Activated CD8-positive, alpha-beta T cell treated with anti-CD3 and anti-CD28 coated beads, Interleukin-2, amount 10 ng/mL, durations not matched to agents 7 days and 5 days (primary cell): ENCODE measurements around the gene MYO10. TPM values are rescaled to one million over a fixed set of nuclear protein-coding genes. Genes with fewer than 3 reads are reported as not detected.
"Not testable (repeated sequence)": the region's sequence is repeated elsewhere in the genome, so short reads cannot be mapped to it uniquely, and the experiment has no call there.

Experiments
- ATAC-seq: fragments of 150-1000 bp; cut with Tn5 transposase; one replicate; pipeline ENCODE4 v1.10.0; 2021; ENCODE audit warnings: moderate library complexity
- CTCF ChIA-PET: fragments of 350-600 bp; sonication (Branson Sonifier 250); formaldehyde crosslinking; loops from one replicate; lab custom pipeline; 2021; ENCODE audit warnings: antibody characterized with exemption; lab: Charles Lee
- POLR2A ChIA-PET: fragments of 350-600 bp; sonication (Branson Sonifier 250); formaldehyde crosslinking; loops from one replicate; lab custom pipeline; 2021; ENCODE audit warnings: antibody characterized with exemption; lab: Charles Lee
- DNase-seq: peaks from one replicate; pipeline ENCODE4 v3.0.0-alpha.2; 2020
- H3K27ac Mint-ChIP-seq: one replicate; pipeline ENCODE4 v1.8.0; 2021; ENCODE audit warnings: mild to moderate bottlenecking, mixed read lengths
- H3K27me3 Mint-ChIP-seq: one replicate; pipeline ENCODE4 v1.8.0; 2021; ENCODE audit warnings: low read depth, mixed read lengths
- H3K36me3 Mint-ChIP-seq: one replicate; pipeline ENCODE4 v1.8.0; 2021; ENCODE audit warnings: low read depth, mixed read lengths
- H3K4me1 Mint-ChIP-seq: one replicate; pipeline ENCODE4 v1.8.0; 2021; ENCODE audit warnings: low read depth, mixed read lengths
- H3K4me3 Mint-ChIP-seq: one replicate; pipeline ENCODE4 v1.8.0; 2021; ENCODE audit warnings: mild to moderate bottlenecking, mixed read lengths
- H3K9me3 Mint-ChIP-seq: one replicate; pipeline ENCODE4 v1.8.0; 2022; ENCODE audit warnings: mixed read lengths; ENCODE audit not compliant: insufficient read depth
- total RNA-seq, 2 experiments: library from RNA; stranded (reverse); gene quantifications; one replicate each; pipeline ENCODE4 v1.2.3, GENCODE V29; 2021

Gene MYO10
- total RNA-seq, 2 experiments from 2014 or later = not detected

- DNase-seq = no peak
- Mint-ChIP-seq H3K27me3 (no peaks in the 10 kb centered on the region), H3K4me3 (no peak overlapping the region), H3K27ac (no peak overlapping the region), H3K36me3 (no peaks in the 10 kb centered on the region), H3K9me3 (peaks cover 3% of the 10 kb centered on the region), H3K4me1 (no peaks in the 10 kb centered on the region)
- POLR2A ChIA-PET = no interaction called here
- CTCF ChIA-PET = no interaction called here
- no peak for ATAC-seq
These were observed 281.3 kb downstream of the MYO10 start for GRCh38 chr5:16654647-16655334.

- ATAC-seq, H3K9me3 Mint-ChIP-seq, H3K27me3 Mint-ChIP-seq, CTCF ChIA-PET, H3K4me3 Mint-ChIP-seq, H3K36me3 Mint-ChIP-seq, POLR2A ChIA-PET, H3K27ac Mint-ChIP-seq, DNase-seq, H3K4me1 Mint-ChIP-seq: not testable (repeated sequence)
These were observed 287.3 kb downstream of the MYO10 start for GRCh38 chr5:16648739-16649138.

GRCh38 chr5:16644301-16644889 is 291.7 kb downstream of the MYO10 start:
- ChIA-PET POLR2A (no interaction called here), CTCF (interaction anchor here (0.6 to 1.0 kb wide), 2 partner anchors 14 to 22 kb away, joined by 3 read pairs; no protein-coding TSS in a partner anchor)
- DNase-seq = peak; percentile 30
- Mint-ChIP-seq H3K36me3 (no peaks in the 10 kb centered on the region), H3K4me3 (no peak overlapping the region), H3K27me3 (no peaks in the 10 kb centered on the region), H3K4me1 (peaks cover 7% of the 10 kb centered on the region), H3K9me3 (peaks cover 4% of the 10 kb centered on the region), H3K27ac (peak overlapping the region; percentile 64)
- ATAC-seq = peak; percentile 51

GRCh38 chr5:16642867-16643266 is 293.2 kb downstream of the MYO10 start:
- H3K4me3 Mint-ChIP-seq = no peak overlapping the region
- ChIA-PET CTCF (no interaction called here), POLR2A (no interaction called here)
- DNase-seq = no peak
- H3K4me1 Mint-ChIP-seq = peaks cover 7% of the 10 kb centered on the region
- no peaks in the 10 kb centered on the region for H3K36me3 Mint-ChIP-seq
- no peak overlapping the region for H3K27ac Mint-ChIP-seq
- peaks cover 4% of the 10 kb centered on the region for H3K9me3 Mint-ChIP-seq
- no peak for ATAC-seq
- no peaks in the 10 kb centered on the region for H3K27me3 Mint-ChIP-seq

GRCh38 chr5:16639206-16639605 is 296.9 kb downstream of the MYO10 start:
- Mint-ChIP-seq H3K4me1 (peaks cover 2% of the 10 kb centered on the region), H3K27ac (no peak overlapping the region), H3K4me3 (no peak overlapping the region), H3K36me3 (peaks cover 4% of the 10 kb centered on the region), H3K9me3 (no peaks in the 10 kb centered on the region), H3K27me3 (no peaks in the 10 kb centered on the region)
- DNase-seq (no peak), ATAC-seq (no peak)
- ChIA-PET CTCF (no interaction called here), POLR2A (no interaction called here)

- ATAC-seq (no peak), DNase-seq (no peak)
- H3K27me3 Mint-ChIP-seq = no peaks in the 10 kb centered on the region
- ChIA-PET POLR2A (interaction anchor here (6.8 kb wide), 1 partner anchor 12 kb away, joined by 136 read pairs; the partner anchor contains the start of gene RETREG1), CTCF (interaction anchor here (1.7 to 3.6 kb wide), 3 partner anchors 10 to 38 kb away, joined by 4 to 42 read pairs (median 19); partner anchors contain the start of gene RETREG1)
- H3K9me3 Mint-ChIP-seq = no peaks in the 10 kb centered on the region
- H3K4me3 Mint-ChIP-seq = no peak overlapping the region
- peaks cover 55% of the 10 kb centered on the region for H3K4me1 Mint-ChIP-seq
- H3K27ac Mint-ChIP-seq = peak overlapping the region; percentile 93
- peaks cover 7% of the 10 kb centered on the region for H3K36me3 Mint-ChIP-seq
These were observed 307.7 kb downstream of the MYO10 start for GRCh38 chr5:16628376-16628775.

- Mint-ChIP-seq H3K4me1 (peaks cover 55% of the 10 kb centered on the region), H3K27me3 (no peaks in the 10 kb centered on the region), H3K27ac (peak overlapping the region; percentile 96), H3K36me3 (peaks cover 4% of the 10 kb centered on the region), H3K9me3 (no peaks in the 10 kb centered on the region), H3K4me3 (peak overlapping the region; percentile 58)
- ChIA-PET POLR2A (interaction anchor here (0.9 to 6.8 kb wide), 2 partner anchors 10 to 35 kb away, joined by 4 to 136 read pairs; partner anchors contain the start of gene RETREG1), CTCF (interaction anchor here (1.2 to 3.2 kb wide), 8 partner anchors 10 to 171 kb away, joined by 3 to 42 read pairs (median 4); partner anchors contain the start of gene RETREG1)
- DNase-seq (peak; percentile 72), ATAC-seq (peak; percentile 84)
These were observed 309.3 kb downstream of the MYO10 start for GRCh38 chr5:16626696-16627264.

- DNase-seq (no peak), ATAC-seq (no peak)
- ChIA-PET CTCF (interaction anchor here (1.5 to 3.2 kb wide), 3 partner anchors 8 to 42 kb away, joined by 3 to 42 read pairs (median 18); partner anchors contain the start of gene RETREG1), POLR2A (interaction anchor here (6.8 kb wide), 1 partner anchor 8 kb away, joined by 136 read pairs; the partner anchor contains the start of gene RETREG1)
- Mint-ChIP-seq H3K27me3 (no peaks in the 10 kb centered on the region), H3K4me1 (peaks cover 53% of the 10 kb centered on the region), H3K36me3 (peaks cover 4% of the 10 kb centered on the region), H3K9me3 (no peaks in the 10 kb centered on the region), H3K4me3 (no peak overlapping the region), H3K27ac (no peak overlapping the region)
These were observed 311.0 kb downstream of the MYO10 start for GRCh38 chr5:16625096-16625495.

- Mint-ChIP-seq H3K4me1 (peaks cover 18% of the 10 kb centered on the region), H3K9me3 (no peaks in the 10 kb centered on the region), H3K27me3 (no peaks in the 10 kb centered on the region), H3K27ac (no peak overlapping the region), H3K4me3 (no peak overlapping the region), H3K36me3 (peaks cover 16% of the 10 kb centered on the region)
- DNase-seq = no peak
- CTCF ChIA-PET = interaction anchor here (3.8 to 4.5 kb wide), 2 partner anchors 8 to 11 kb away, joined by 19 to 42 read pairs; no protein-coding TSS in a partner anchor
- ATAC-seq = no peak
- POLR2A ChIA-PET = interaction anchor here (5.3 kb wide), 1 partner anchor 9 kb away, joined by 136 read pairs; no protein-coding TSS in a partner anchor
These were observed 317.0 kb downstream of the MYO10 start for GRCh38 chr5:16619136-16619535.

- POLR2A ChIA-PET = interaction anchor here (0.9 to 5.3 kb wide), 4 partner anchors 10 to 51 kb away, joined by 3 to 136 read pairs (median 4); no protein-coding TSS in a partner anchor
- ATAC-seq (no peak), DNase-seq (no peak)
- no peak overlapping the region for H3K4me3 Mint-ChIP-seq
- H3K9me3 Mint-ChIP-seq = no peaks in the 10 kb centered on the region
- CTCF ChIA-PET = interaction anchor here (1.5 to 4.5 kb wide), 3 partner anchors 8 to 48 kb away, joined by 3 to 42 read pairs (median 19); no protein-coding TSS in a partner anchor
- no peak overlapping the region for H3K27ac Mint-ChIP-seq
- peaks cover 21% of the 10 kb centered on the region for H3K36me3 Mint-ChIP-seq
- no peaks in the 10 kb centered on the region for H3K27me3 Mint-ChIP-seq
- H3K4me1 Mint-ChIP-seq = peaks cover 25% of the 10 kb centered on the region
These were observed 317.8 kb downstream of the MYO10 start for GRCh38 chr5:16618138-16618897.
